A673 (cell line): Measurements from ENCODE around the gene DCAF7. TPM values are rescaled to one million over a fixed set of nuclear protein-coding genes. Genes with fewer than 3 reads are reported as not detected.

Experiments used
- BruUV-seq: library from RNA; stranded (reverse); fragments of 400-500 nt; replicated peaks from 2 replicates; lab custom pipeline; 2021; lab: Mats Ljungman, UMichigan
- CTCF ChIA-PET: fragments of 300-600 bp; sonication (Branson Sonifier 250); formaldehyde crosslinking; loops from one replicate; lab custom pipeline; 2022; ENCODE audit warnings: antibody characterized with exemption; lab: Charles Lee
- POLR2A ChIA-PET: fragments of 300-600 bp; sonication (Branson Sonifier 250); formaldehyde crosslinking; loops from one replicate; lab custom pipeline; 2022; ENCODE audit warnings: antibody characterized with exemption; ENCODE audit not compliant: low non-redundant PET; lab: Charles Lee
- DNase-seq: peaks from one replicate; pipeline ENCODE4 v3.0.0-alpha.2; 2015; ENCODE audit warnings: low spot score
- H3K27ac ChIP-seq: fragments of 200-600 bp; sonication (generic); 2 replicates; pipeline ENCODE4 v1.5.1; 2016; ENCODE audit warnings: mixed run types, low read depth, mild to moderate bottlenecking, mixed read lengths, antibody characterized with exemption, low read length; ENCODE audit not compliant: poor library complexity, severe bottlenecking
- H3K27me3 ChIP-seq: fragments of 200-600 bp; sonication (generic); replicated peaks from 2 replicates; pipeline ENCODE4 v1.6.1; 2017; ENCODE audit warnings: mixed run types, low read depth, mild to moderate bottlenecking, mixed read lengths, antibody characterized with exemption, low read length; ENCODE audit not compliant: insufficient read depth, poor library complexity
- H3K36me3 ChIP-seq: fragments of 200-600 bp; sonication (generic); 2 replicates; pipeline ENCODE4 v1.6.1; 2016; ENCODE audit warnings: mixed run types, mild to moderate bottlenecking, mixed read lengths, antibody characterized with exemption, low read length; ENCODE audit not compliant: insufficient read depth, poor library complexity, severe bottlenecking
- H3K4me1 ChIP-seq: fragments of 200-600 bp; sonication (generic); 2 replicates; pipeline ENCODE4 v1.6.1; 2017; ENCODE audit warnings: mixed run types, mild to moderate bottlenecking, mixed read lengths, antibody characterized with exemption, low read length; ENCODE audit not compliant: insufficient read depth, poor library complexity, severe bottlenecking
- H3K4me3 ChIP-seq: fragments of 200-600 bp; sonication (generic); 2 replicates; pipeline ENCODE4 v1.5.1; 2016; ENCODE audit warnings: low read depth, mixed run types, mild to moderate bottlenecking, mixed read lengths, low read length; ENCODE audit not compliant: poor library complexity, severe bottlenecking
- H3K9me3 ChIP-seq: fragments of 200-600 bp; sonication (generic); 2 replicates; pipeline ENCODE4 v1.6.1; 2016; ENCODE audit warnings: mixed run types, low read depth, mild to moderate bottlenecking, mixed read lengths, antibody characterized with exemption, low read length; ENCODE audit not compliant: poor library complexity, severe bottlenecking
- CTCF ChIP-seq: fragments of 300-800, 200-600 bp; sonication (generic); conservative IDR thresholded peaks from 2 replicates; pipeline ENCODE4 v1.5.1; 2017; ENCODE audit warnings: low read depth, mild to moderate bottlenecking, antibody characterized with exemption, low read length, moderate library complexity, mixed read lengths
- EZH2 ChIP-seq: fragments of 200-600 bp; sonication (generic); IDR thresholded peaks from 2 replicates; pipeline ENCODE4 v1.6.1; 2017; ENCODE audit warnings: borderline replicate concordance, low read depth, mild to moderate bottlenecking, mixed read lengths, antibody characterized with exemption, low read length; ENCODE audit not compliant: poor library complexity, severe bottlenecking
- intact Hi-C: fragments of 100-400 bp; cut with micrococcal nuclease; formaldehyde crosslinking; loops from one replicate; pipeline ENCODE4 v1.10.0; 2022; ENCODE audit not compliant: unreplicated experiment
- total RNA-seq: library from RNA; stranded (reverse); gene quantifications from 2 replicates; pipeline ENCODE4 v1.2.3, GENCODE V29; 2021

DCAF7 gene
- total RNA-seq, 1 experiment from 2014 or later: 116 TPM

GRCh38 chr17:63611354-63611753 is 61.1 kb downstream of the DCAF7 start:
- no peak overlapping the region for H3K27ac ChIP-seq
- no peak for TF ChIP-seq CTCF
- TF ChIP-seq EZH2: no peak
- CTCF ChIA-PET: interaction anchor here (1.0 to 2.2 kb wide), 4 partner anchors 11 to 206 kb away, joined by 3 to 30 read pairs (median 10); partner anchors contain the start of gene MAP3K3

GRCh38 chr17:63613663-63614062 is 63.4 kb downstream of the DCAF7 start:
- Histone ChIP-seq H3K36me3 (peaks cover 4% of the 10 kb centered on the region), H3K9me3 (no peaks in the 10 kb centered on the region), H3K4me3 (no peak overlapping the region), H3K27ac (no peak overlapping the region), H3K27me3 (no peaks in the 10 kb centered on the region), H3K4me1 (no peaks in the 10 kb centered on the region)
- BruUV-seq: no TSS peak
- no peak for TF ChIP-seq CTCF
- no peak for TF ChIP-seq EZH2
- CTCF ChIA-PET: no interaction called here
- POLR2A ChIA-PET: no interaction called here
- no peak for DNase-seq
- intact Hi-C loops: no loop called here

More at GRCh38 chr17:63611354-63611753, 61.1 kb downstream of the DCAF7 start:
- peaks cover 20% of the 10 kb centered on the region for H3K36me3 ChIP-seq
- H3K4me3 ChIP-seq: no peak overlapping the region
- H3K9me3 ChIP-seq: no peaks in the 10 kb centered on the region
- no peaks in the 10 kb centered on the region for H3K27me3 ChIP-seq
- DNase-seq: no peak
- BruUV-seq: no TSS peak
- POLR2A ChIA-PET: no interaction called here
- H3K4me1 ChIP-seq: no peaks in the 10 kb centered on the region
- intact Hi-C loops: no loop called here

- CTCF ChIA-PET: interaction anchor here (1.0 to 1.4 kb wide), 3 partner anchors 9 to 213 kb away, joined by 3 to 18 read pairs (median 5); no protein-coding TSS in a partner anchor
- H3K36me3 ChIP-seq: no peaks in the 10 kb centered on the region
- peak overlapping the region; percentile 75 for H3K4me3 ChIP-seq
- POLR2A ChIA-PET: no interaction called here
- intact Hi-C loops: loop anchor here (5.0 kb wide), 2 partner anchors 56 to 76 kb away; no protein-coding TSS in a partner anchor
- DNase-seq: no peak
- BruUV-seq: TSS peak; percentile 96
- no peaks in the 10 kb centered on the region for H3K9me3 ChIP-seq
- peak overlapping the region; percentile 80 for H3K27ac ChIP-seq
- H3K27me3 ChIP-seq: no peaks in the 10 kb centered on the region
- peaks cover 7% of the 10 kb centered on the region for H3K4me1 ChIP-seq
- TF ChIP-seq EZH2 (no peak), CTCF (no peak)
Measured at GRCh38 chr17:63621229-63621683, 71.0 kb downstream of the DCAF7 start.
